PC-3 (cell line): ENCODE measurements around the gene UGGT2. TPM values are rescaled to one million over a fixed set of nuclear protein-coding genes. Genes with fewer than 3 reads are reported as not detected.
"Not testable (repeated sequence)": the region's sequence is repeated elsewhere in the genome, so short reads cannot be mapped to it uniquely, and the experiment has no call there.

Experiments used
- ATAC-seq: fragments of 200-7000 bp; cut with Tn5 transposase; 2 replicates; pipeline ENCODE4 v1.9.1; 2020; ENCODE audit warnings: mild to moderate bottlenecking, moderate library complexity
- BruUV-seq: library from RNA; stranded (reverse); fragments of 400-500 nt; replicated peaks from 2 replicates; lab custom pipeline; 2021; lab: Mats Ljungman, UMichigan
- CTCF ChIA-PET: fragments of 300-600 bp; sonication (Branson Sonifier 250); formaldehyde crosslinking; loops from one replicate; lab custom pipeline; 2022; ENCODE audit warnings: antibody characterized with exemption; lab: Charles Lee
- POLR2A ChIA-PET: fragments of 300-600 bp; sonication (Branson Sonifier 250); formaldehyde crosslinking; loops from one replicate; lab custom pipeline; 2022; ENCODE audit warnings: antibody characterized with exemption; ENCODE audit not compliant: unreplicated experiment; lab: Charles Lee
- DNase-seq: peaks from one replicate; pipeline ENCODE4 v3.0.0-alpha.2; 2015
- H2AFZ ChIP-seq: fragments of 300-600 bp; sonication (generic); 2 replicates; pipeline ENCODE4 v1.6.0; 2016; ENCODE audit warnings: antibody characterized with exemption, low read length
- H3F3A ChIP-seq: fragments of 300-600 bp; sonication (generic); one replicate; pipeline ENCODE4 v1.6.0; 2017; ENCODE audit warnings: antibody characterized with exemption, low read length, control low read depth, mild to moderate bottlenecking; ENCODE audit not compliant: unreplicated experiment
- H3K27ac ChIP-seq: fragments of 300-600 bp; sonication (generic); 2 replicates; pipeline ENCODE4 v1.5.1; 2016; ENCODE audit warnings: mild to moderate bottlenecking, low read length
- H3K27me3 ChIP-seq: fragments of 300-600 bp; sonication (generic); 2 replicates; pipeline ENCODE4 v1.6.1; 2016; ENCODE audit warnings: low read length, mixed read lengths
- H3K36me3 ChIP-seq: fragments of 300-600 bp; sonication (generic); 2 replicates; pipeline ENCODE4 v1.6.1; 2016; ENCODE audit warnings: low read depth, mixed run types, low read length, mixed read lengths
- H3K4me1 ChIP-seq: fragments of 300-600 bp; sonication (generic); 2 replicates; pipeline ENCODE4 v1.5.1; 2016; ENCODE audit warnings: low read length; ENCODE audit not compliant: insufficient read depth
- H3K4me2 ChIP-seq: fragments of 300-600 bp; sonication (generic); 2 replicates; pipeline ENCODE4 v1.6.0; 2016; ENCODE audit warnings: low read length
- H3K4me3 ChIP-seq: fragments of 300-600 bp; sonication (generic); 2 replicates; pipeline ENCODE4 v1.5.1; 2016; ENCODE audit warnings: mild to moderate bottlenecking, low read length, mixed read lengths
- H3K79me2 ChIP-seq: fragments of 300-600 bp; sonication (generic); 2 replicates; pipeline ENCODE4 v1.6.1; 2017; ENCODE audit warnings: low read length, mixed read lengths
- H3K9ac ChIP-seq: fragments of 300-600 bp; sonication (generic); 2 replicates; pipeline ENCODE4 v1.6.0; 2016; ENCODE audit warnings: mild to moderate bottlenecking, low read length
- H3K9me2 ChIP-seq: fragments of 300-600 bp; sonication (generic); replicated peaks from 2 replicates; pipeline ENCODE4 v1.6.1; 2016; ENCODE audit warnings: mixed run types, low read length, mixed read lengths
- H3K9me3 ChIP-seq: fragments of 300-600 bp; sonication (generic); 2 replicates; pipeline ENCODE4 v1.6.1; 2016; ENCODE audit warnings: low read length, mixed read lengths
- H4K20me1 ChIP-seq: fragments of 300-600 bp; sonication (generic); 2 replicates; pipeline ENCODE4 v1.6.1; 2016; ENCODE audit warnings: low read length, mixed read lengths
- CTCF ChIP-seq: fragments of 300-600 bp; sonication (generic); conservative IDR thresholded peaks from 2 replicates; pipeline ENCODE4 v1.5.1; 2017; ENCODE audit warnings: antibody characterized with exemption, low read depth, mild to moderate bottlenecking, low read length
- EZH2 ChIP-seq: fragments of 300-600 bp; sonication (generic); IDR thresholded peaks from one replicate; pipeline ENCODE4 v1.6.1; 2017; ENCODE audit warnings: antibody characterized with exemption, mild to moderate bottlenecking, low read length; ENCODE audit not compliant: unreplicated experiment
- EZH2phosphoT487 ChIP-seq: fragments of 300-600 bp; sonication (generic); IDR thresholded peaks from 2 replicates; pipeline ENCODE4 v1.6.1; 2018; ENCODE audit warnings: mild to moderate bottlenecking, antibody characterized with exemption, low read length, borderline replicate concordance
- intact Hi-C: fragments of 100-400 bp; cut with micrococcal nuclease; formaldehyde crosslinking; loops from 2 replicates; pipeline ENCODE4 v1.9.0; 2023
- total RNA-seq: library from RNA; depleted of rRNA; stranded (reverse); fragments of >200 nt; gene quantifications from 2 replicates; pipeline ENCODE4 v1.2.3, GENCODE V29; 2014

Gene UGGT2
- total RNA-seq, 1 experiment from 2014 or later: 24.3 TPM

- Histone ChIP-seq H3K27me3 (no peaks in the 10 kb centered on the region), H3K4me2 (no peak overlapping the region), H4K20me1 (no peaks in the 10 kb centered on the region), H3K79me2 (no peaks in the 10 kb centered on the region), H3F3A (no peaks in the 10 kb centered on the region), H2AFZ (no peak overlapping the region), H3K9me3 (no peaks in the 10 kb centered on the region), H3K9me2 (no peaks in the 10 kb centered on the region), H3K27ac (no peak overlapping the region), H3K9ac (no peak overlapping the region), H3K4me1 (no peaks in the 10 kb centered on the region), H3K36me3 (peaks cover 13% of the 10 kb centered on the region; the same call in 1 of the 2 replicates), H3K4me3 (no peak overlapping the region)
- DNase-seq (no peak), ATAC-seq (no peak)
- ChIA-PET CTCF (no interaction called here), POLR2A (no interaction called here)
- TF ChIP-seq EZH2 (no peak), EZH2phosphoT487 (no peak), CTCF (no peak)
- no TSS peak for BruUV-seq
- intact Hi-C loops: no loop called here
Observed at GRCh38 chr13:95937714-95938320, 115.4 kb downstream of the UGGT2 start.

GRCh38 chr13:95931300-95932025 lies 121.7 kb downstream of the UGGT2 start:
- no peak for TF ChIP-seq EZH2phosphoT487
- no peak for TF ChIP-seq CTCF
- no peak for TF ChIP-seq EZH2
- Histone ChIP-seq H3F3A (no peaks in the 10 kb centered on the region), H3K27me3 (no peaks in the 10 kb centered on the region), H3K4me1 (no peaks in the 10 kb centered on the region), H3K79me2 (no peaks in the 10 kb centered on the region), H3K4me3 (no peak overlapping the region), H3K27ac (no peak overlapping the region), H3K36me3 (peaks cover 13% of the 10 kb centered on the region; the same call in 1 of the 2 replicates), H3K4me2 (no peak overlapping the region), H3K9me2 (no peaks in the 10 kb centered on the region), H2AFZ (no peak overlapping the region), H3K9ac (no peak overlapping the region), H4K20me1 (no peaks in the 10 kb centered on the region), H3K9me3 (no peaks in the 10 kb centered on the region)
- no TSS peak for BruUV-seq
- intact Hi-C loops: no loop called here
- POLR2A ChIA-PET: no interaction called here
- DNase-seq: no peak
- ATAC-seq: no peak
- CTCF ChIA-PET: no interaction called here

GRCh38 chr13:95929430-95929829 lies 123.8 kb downstream of the UGGT2 start:
- no peaks in the 10 kb centered on the region for H3K9me2 ChIP-seq
- ChIA-PET CTCF (no interaction called here), POLR2A (no interaction called here)
- H3K27ac ChIP-seq: no peak overlapping the region
- no peaks in the 10 kb centered on the region for H4K20me1 ChIP-seq
- no peak overlapping the region for H2AFZ ChIP-seq
- H3K9me3 ChIP-seq: no peaks in the 10 kb centered on the region
- no peaks in the 10 kb centered on the region for H3F3A ChIP-seq
- TF ChIP-seq CTCF (no peak), EZH2 (no peak), EZH2phosphoT487 (no peak)
- ATAC-seq: no peak
- no TSS peak for BruUV-seq
- H3K4me3 ChIP-seq: no peak overlapping the region
- H3K9ac ChIP-seq: no peak overlapping the region
- no peaks in the 10 kb centered on the region for H3K79me2 ChIP-seq
- H3K4me1 ChIP-seq: no peaks in the 10 kb centered on the region
- H3K4me2 ChIP-seq: no peak overlapping the region
- H3K27me3 ChIP-seq: no peaks in the 10 kb centered on the region
- intact Hi-C loops: no loop called here
- no peak for DNase-seq
- H3K36me3 ChIP-seq: no peaks in the 10 kb centered on the region; the same call in none of the 2 replicates

GRCh38 chr13:95928367-95928906 lies 124.8 kb downstream of the UGGT2 start:
- CTCF ChIA-PET, H3F3A ChIP-seq, H3K27me3 ChIP-seq, BruUV-seq, H4K20me1 ChIP-seq, H3K9ac ChIP-seq, H3K9me2 ChIP-seq, H3K36me3 ChIP-seq, H3K79me2 ChIP-seq, POLR2A ChIA-PET, H3K4me2 ChIP-seq, H3K4me1 ChIP-seq, H3K27ac ChIP-seq, DNase-seq, H2AFZ ChIP-seq, intact Hi-C loops, H3K4me3 ChIP-seq, ATAC-seq, H3K9me3 ChIP-seq: not testable (repeated sequence)
